Esophagus squamous epithelium (tissue), 5 donors: ENCODE results near the gene NOP9. TPM values are rescaled to one million over a fixed set of nuclear protein-coding genes. Genes with fewer than 3 reads are reported as not detected.

Source experiments
- DNase-seq: peaks from one replicate; lab custom pipeline; 2025; lab: John Stamatoyannopoulos, UW
- H3K27ac ChIP-seq, 4 donors: fragments of 200-600 bp; sonication (generic); one replicate each; pipeline ENCODE4 v1.5.1; 2016 to 2019; ENCODE audit warnings: mild to moderate bottlenecking in 1 of 4
- H3K27me3 ChIP-seq, 4 donors: fragments of 200-600 bp; sonication (generic); 1 replicate in 3 of 4; 2 replicates in 1 of 4; pipeline versions ENCODE4 v1.5.1 to v1.6.0; 2017 to 2021; ENCODE audit warnings: antibody characterized with exemption in 1 of 4
- H3K36me3 ChIP-seq, 3 donors: fragments of 200-600 bp; sonication (generic); one replicate each; pipeline ENCODE4 v1.5.1; 2016 to 2019
- H3K4me1 ChIP-seq, 3 donors: fragments of 200-600 bp; sonication (generic); one replicate each; pipeline ENCODE4 v1.5.1; 2017 to 2019
- H3K4me3 ChIP-seq, 4 donors: fragments of 200-600 bp; sonication (generic); 1 replicate in 3 of 4; 2 replicates in 1 of 4; pipeline ENCODE4 v1.5.1; 2016 to 2019; ENCODE audit warnings: mild to moderate bottlenecking in 2 of 4, moderate library complexity in 1 of 4
- H3K9me3 ChIP-seq, 3 donors: fragments of 200-600 bp; sonication (generic); one replicate each; pipeline ENCODE4 v1.5.1; 2016 to 2019
- POLR2A ChIP-seq, 4 donors: fragments of 450-650 bp; IDR thresholded peaks; one replicate each; pipeline ENCODE4 v1.6.1; 2017; ENCODE audit warnings: antibody characterized with exemption in 4 of 4, mild to moderate bottlenecking in 4 of 4, moderate library complexity in 3 of 4
- WGBS, 2 donors: methylation state at CpG; one replicate each; pipeline ENCODE4 v1.1.5; 2018; 5-methylcytosine and 5-hydroxymethylcytosine counted together
- intact Hi-C: fragments of 100-400 bp; cut with DNase I; formaldehyde crosslinking; loops from one replicate; pipeline ENCODE4 v1.15.0; 2022
- total RNA-seq, 4 donors: library from RNA; depleted of rRNA; stranded (reverse); fragments of >200 nt; gene quantifications; one replicate each; pipeline ENCODE4 v1.1.0, GENCODE V29; 2016
- TF ChIP-seq, protein P1 (sequence below), 6 experiments: fragments of 450-650 bp in 4 of 6; fragments of 200-600 bp in 2 of 6; sonication (generic) in 2 of 6; IDR thresholded peaks; one replicate each; pipeline ENCODE4 v1.5.1; 2016 to 2019; ENCODE audit warnings: antibody characterized with exemption in 6 of 6, mild to moderate bottlenecking in 4 of 6, moderate library complexity in 4 of 6
- donor health status: DM: yes; HTN: yes; CAD: no.

Gene NOP9
- total RNA-seq, 4 donors from 2014 or later = 18.0 to 29.8 (median 25.0) TPM

DNA sequence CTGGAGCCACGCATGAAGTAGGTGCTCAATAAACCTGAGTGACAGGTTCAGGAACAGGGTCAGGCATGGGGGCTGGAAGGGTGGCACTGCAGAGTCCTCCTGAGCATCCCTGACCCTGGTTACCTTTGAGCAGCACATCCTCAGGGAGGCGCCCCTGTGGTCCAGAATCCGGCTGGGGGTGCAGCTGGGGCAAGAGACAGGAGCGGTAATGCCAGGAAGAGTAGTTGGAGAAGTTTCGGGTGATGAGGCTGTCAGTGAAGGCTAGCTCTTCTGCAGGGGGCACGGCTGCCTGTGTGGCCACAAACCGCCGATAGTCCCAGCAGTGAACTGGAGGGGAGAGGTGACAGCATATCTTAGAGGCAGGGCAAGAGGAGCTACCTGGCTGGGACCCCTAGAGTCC lies 30.3 kb upstream of the NOP9 start:
- Histone ChIP-seq H3K4me3 (no peak overlapping the region), H3K9me3 (no peaks in the 10 kb centered on the region), H3K27ac (no peak overlapping the region), H3K4me1 (peaks cover 14 to 94% (median 35%) of the 10 kb centered on the region in 3 donors), H3K36me3 (peaks cover 17 to 54% (median 26%) of the 10 kb centered on the region in 3 donors), H3K27me3 (no peaks in the 10 kb centered on the region)
- 79 to 94% methylated on average over 3 to 7 of the region's 8 CpGs for WGBS, 2 donors
- no peak for DNase-seq
- TF ChIP-seq, protein P1, sequence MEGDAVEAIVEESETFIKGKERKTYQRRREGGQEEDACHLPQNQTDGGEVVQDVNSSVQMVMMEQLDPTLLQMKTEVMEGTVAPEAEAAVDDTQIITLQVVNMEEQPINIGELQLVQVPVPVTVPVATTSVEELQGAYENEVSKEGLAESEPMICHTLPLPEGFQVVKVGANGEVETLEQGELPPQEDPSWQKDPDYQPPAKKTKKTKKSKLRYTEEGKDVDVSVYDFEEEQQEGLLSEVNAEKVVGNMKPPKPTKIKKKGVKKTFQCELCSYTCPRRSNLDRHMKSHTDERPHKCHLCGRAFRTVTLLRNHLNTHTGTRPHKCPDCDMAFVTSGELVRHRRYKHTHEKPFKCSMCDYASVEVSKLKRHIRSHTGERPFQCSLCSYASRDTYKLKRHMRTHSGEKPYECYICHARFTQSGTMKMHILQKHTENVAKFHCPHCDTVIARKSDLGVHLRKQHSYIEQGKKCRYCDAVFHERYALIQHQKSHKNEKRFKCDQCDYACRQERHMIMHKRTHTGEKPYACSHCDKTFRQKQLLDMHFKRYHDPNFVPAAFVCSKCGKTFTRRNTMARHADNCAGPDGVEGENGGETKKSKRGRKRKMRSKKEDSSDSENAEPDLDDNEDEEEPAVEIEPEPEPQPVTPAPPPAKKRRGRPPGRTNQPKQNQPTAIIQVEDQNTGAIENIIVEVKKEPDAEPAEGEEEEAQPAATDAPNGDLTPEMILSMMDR (IDR thresholded peaks at IDR 0.05) = no peak
- no peak for TF ChIP-seq POLR2A (IDR thresholded peaks at IDR 0.05)
- intact Hi-C loops = no loop called here

DNA sequence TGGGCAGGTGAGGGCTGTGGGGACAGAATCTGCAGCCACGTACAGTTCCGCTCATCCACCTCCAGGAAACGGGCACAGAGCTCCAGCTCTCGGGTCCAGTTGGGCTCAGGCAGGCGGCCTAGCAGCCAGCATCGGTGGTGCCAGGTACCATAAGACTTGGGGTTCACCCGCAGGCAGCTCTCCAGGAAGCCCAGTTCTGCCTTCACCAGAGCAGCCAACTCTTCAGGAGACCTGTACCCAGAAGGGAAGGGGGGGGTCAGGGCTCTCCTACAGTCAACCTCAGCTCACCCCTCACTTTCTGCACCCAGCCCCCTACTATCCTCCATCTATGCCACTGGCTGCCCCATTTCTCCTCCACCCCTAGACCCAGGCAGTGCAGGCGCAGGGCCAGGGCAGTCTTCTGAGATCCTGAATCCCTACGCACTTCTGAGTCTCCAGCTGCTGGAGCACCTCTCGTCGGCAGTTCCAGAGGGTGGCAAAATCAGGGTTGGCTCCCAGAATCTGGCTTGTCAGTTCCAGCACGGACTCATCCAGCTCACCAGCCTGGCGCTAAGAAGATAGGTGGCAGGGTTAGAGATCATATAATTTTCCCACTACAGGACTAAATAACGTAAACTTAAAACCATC lies 29.6 kb upstream of the NOP9 start:
- Histone ChIP-seq H3K4me1 (peaks cover 14 to 94% (median 34%) of the 10 kb centered on the region in 3 donors), H3K9me3 (no peaks in the 10 kb centered on the region), H3K27ac (peak overlapping the region; percentile 2 to 100 (median 96)), H3K36me3 (peaks cover 17 to 53% (median 26%) of the 10 kb centered on the region in 3 donors), H3K27me3 (no peaks in the 10 kb centered on the region), H3K4me3 (peak overlapping the region in 2 of 4 donors; percentile 87 to 91)
- intact Hi-C loops = no loop called here
- 84 to 100% methylated on average over 3 to 7 of the region's 14 CpGs for WGBS, 2 donors
- TF ChIP-seq, protein P1 (IDR thresholded peaks at IDR 0.05) = no peak
- no peak for TF ChIP-seq POLR2A (IDR thresholded peaks at IDR 0.05)
- no peak for DNase-seq

DNA sequence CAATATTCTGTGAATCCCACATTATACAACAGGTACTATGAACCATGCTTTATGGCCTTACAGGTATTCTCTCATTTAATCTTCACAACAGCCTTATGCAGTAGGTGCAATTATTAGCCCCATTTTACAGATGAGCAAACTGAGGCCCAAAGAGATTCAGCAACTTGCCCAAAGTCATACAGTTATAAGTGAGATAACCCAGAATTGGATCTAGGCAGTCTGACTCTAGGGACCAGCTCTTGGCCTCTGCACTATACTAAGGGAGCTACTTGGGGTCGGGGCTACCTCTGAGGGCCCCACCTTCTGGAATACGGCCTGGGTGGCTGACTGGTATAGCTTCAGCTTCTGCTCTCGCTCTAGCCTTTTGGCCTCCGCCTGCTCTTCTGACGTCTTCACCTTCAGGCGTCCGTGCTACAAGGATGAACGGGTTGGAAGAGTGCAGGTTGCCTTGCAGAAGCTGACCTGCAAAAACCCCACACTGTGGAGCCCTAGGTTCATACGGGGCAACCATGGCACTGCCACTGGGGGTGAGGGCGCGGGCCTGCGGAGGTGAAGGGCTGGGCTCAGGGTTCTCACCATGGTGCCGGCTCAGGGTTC lies 29.0 kb upstream of the NOP9 start:
- H3K27ac ChIP-seq = peak overlapping the region; percentile 95 to 100 (median 98)
- peaks cover 11 to 94% (median 28%) of the 10 kb centered on the region in 3 donors for H3K4me1 ChIP-seq
- 16 to 19% methylated on average over 3 to 7 of the region's 13 CpGs for WGBS, 2 donors
- H3K36me3 ChIP-seq = peaks cover 17 to 46% (median 25%) of the 10 kb centered on the region in 3 donors
- intact Hi-C loops = no loop called here
- DNase-seq = no peak
- H3K9me3 ChIP-seq = no peaks in the 10 kb centered on the region
- H3K27me3 ChIP-seq = no peaks in the 10 kb centered on the region
- H3K4me3 ChIP-seq = peak overlapping the region; percentile 65 to 97 (median 89)
- TF ChIP-seq POLR2A (IDR thresholded peaks at IDR 0.05) = no peak
- TF ChIP-seq, protein P1 (IDR thresholded peaks at IDR 0.05) = no peak

DNA sequence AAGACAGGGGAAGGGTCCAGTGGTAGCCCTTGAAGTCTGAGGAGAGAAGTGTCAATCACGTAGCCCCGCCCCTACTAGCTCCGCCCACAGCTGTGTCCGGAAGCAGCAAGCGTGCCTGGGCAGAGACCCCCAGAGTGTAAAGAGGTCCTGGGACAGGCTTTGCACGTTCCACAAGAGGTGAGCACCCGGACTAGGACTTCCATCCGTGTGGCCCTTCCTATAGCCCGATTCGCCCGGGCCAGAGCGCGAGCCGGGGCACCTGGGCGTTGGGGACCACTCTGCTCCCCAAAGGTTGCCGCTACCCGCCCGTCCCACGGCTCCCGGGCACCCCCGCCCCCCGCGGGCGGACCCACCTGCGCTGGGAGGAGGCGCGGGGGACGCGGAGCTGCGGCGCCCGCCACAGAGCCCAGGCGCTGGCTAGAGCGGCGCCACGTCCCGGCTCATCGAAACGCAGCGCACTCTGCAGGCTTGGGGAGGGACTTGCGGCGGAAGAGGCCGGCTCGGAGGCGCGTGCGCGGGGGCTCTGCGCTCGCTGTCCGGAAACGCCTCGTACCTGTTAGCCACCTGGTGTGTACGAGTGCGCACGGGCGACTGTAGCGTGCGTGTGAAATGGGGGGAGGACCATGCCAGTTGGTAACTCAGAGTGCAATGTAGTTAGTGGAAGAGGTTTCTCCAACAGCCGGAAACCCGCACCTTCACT lies 28.4 kb upstream of the NOP9 start, which contains the start of gene RABGGTA:
RABGGTA (minus strand) TSS at position 464 of the 700 bp plus-strand sequence. CDS start 482 bp downstream, outside the sequence.
- Histone ChIP-seq H3K36me3 (peaks cover 15 to 40% (median 19%) of the 10 kb centered on the region in 3 donors), H3K4me3 (peak within 1 kb of the TSS; percentile 65 to 97 (median 89)), H3K4me1 (peaks cover 8 to 92% (median 25%) of the 10 kb centered on the region in 3 donors), H3K9me3 (no peaks in the 10 kb centered on the region), H3K27me3 (no peaks in the 10 kb centered on the region), H3K27ac (peak within 1 kb of the TSS; percentile 95 to 100 (median 98))
- TF ChIP-seq, protein P1 (IDR thresholded peaks at IDR 0.05) = peak; percentile 59 to 84 (median 78)
- peak in 3 of 4 donors; percentile 63 to 87 (median 77) for TF ChIP-seq POLR2A (IDR thresholded peaks at IDR 0.05)
- 12 to 17% methylated on average over 2 of the region's 61 CpGs for WGBS, 2 donors
- intact Hi-C loops = no loop called here
- peak; percentile 51 for DNase-seq
